ENCODE measurements around the gene SHC2.

GRCh38 chr19:397941-398706, 62.7 kb downstream of the SHC2 start:
- no peak for TF ChIP-seq NANOG (IDR thresholded peaks at IDR 0.05; ENCODE audit: borderline replicate concordance)
- TF ChIP-seq CTCF (conservative IDR thresholded peaks at IDR 0.05; ENCODE audit: low read depth in 2 of 2), result no peak
- no peak for TF ChIP-seq EZH2 (IDR thresholded peaks at IDR 0.05; ENCODE audit: low read depth, unreplicated experiment)
- TF ChIP-seq JUNB (IDR thresholded peaks at IDR 0.05; ENCODE audit: unreplicated experiment), result no peak
- TF ChIP-seq REST (IDR thresholded peaks at IDR 0.05; ENCODE audit: unreplicated experiment), result no peak
- no peak for TF ChIP-seq EZH2phosphoT487 (IDR thresholded peaks at IDR 0.05; ENCODE audit: unreplicated experiment)
- TF ChIP-seq ETS1 (IDR thresholded peaks at IDR 0.05), result no peak
- no peak for TF ChIP-seq ZNF114 (CRISPR knock-in tag; IDR thresholded peaks at IDR 0.05)
- TF ChIP-seq POLR2AphosphoS5 (IDR thresholded peaks at IDR 0.05; ENCODE audit: low read depth), result no peak
- no peak for TF ChIP-seq STAT1 (IDR thresholded peaks at IDR 0.05; ENCODE audit: unreplicated experiment)
- TF ChIP-seq CREB1 (CRISPR knock-in tag; IDR thresholded peaks at IDR 0.05; ENCODE audit: low read depth), result no peak

All from GM23338 (cell line).